Measurements from ENCODE around the gene ZCCHC10.
"Not testable (repeated sequence)": the region's sequence is repeated elsewhere in the genome, so short reads cannot be mapped to it uniquely, and the experiment has no call there.

Gene ZCCHC10

DNA sequence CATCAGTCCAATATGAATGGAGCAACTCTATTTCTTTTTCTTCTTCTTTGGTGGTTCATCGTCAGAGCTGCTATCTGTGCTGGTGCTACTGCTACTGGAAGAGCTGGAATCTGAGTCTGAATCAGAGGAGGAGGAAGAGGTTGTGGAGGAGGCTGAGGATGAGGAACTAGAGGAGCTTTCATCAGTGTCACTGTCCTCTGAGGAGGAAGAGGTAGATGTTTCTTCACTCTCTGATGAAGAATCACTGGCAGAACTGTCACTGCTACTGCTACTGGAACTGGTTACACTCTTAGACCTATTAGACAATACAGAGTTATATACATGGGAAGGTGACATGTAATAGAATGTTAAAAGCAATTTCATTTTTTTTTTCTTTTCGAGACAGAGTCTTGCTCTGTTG, 27.8 kb downstream of the ZCCHC10 start:
- Histone ChIP-seq H3K79me2 (ENCODE audit: insufficient read depth, low read length) (no peaks in the 10 kb centered on the region), H3K27ac (ENCODE audit: low read depth, low read length, poor library complexity, severe bottlenecking) (no peak overlapping the region), H3K4me2 (ENCODE audit: low read length) (no peak overlapping the region), H4K20me1 (ENCODE audit: insufficient read depth, low read length) (no peaks in the 10 kb centered on the region), H3K9ac (ENCODE audit: low read length) (no peak overlapping the region), H3K4me1 (ENCODE audit: insufficient read depth, low read length, severe bottlenecking) (no peaks in the 10 kb centered on the region), H3F3A (ENCODE audit: insufficient read depth, low read length) (no peaks in the 10 kb centered on the region), H3K27me3 (ENCODE audit: insufficient read depth, low read length) (no peaks in the 10 kb centered on the region), H2AFZ (ENCODE audit: low read length) (no peak overlapping the region), H3K9me3 (ENCODE audit: low read length) (no peaks in the 10 kb centered on the region), H3K9me2 (ENCODE audit: low read depth, low read length) (no peaks in the 10 kb centered on the region), H3K4me3 (ENCODE audit: low read depth, low read length, poor library complexity, severe bottlenecking) (no peak overlapping the region), H3K36me3 (ENCODE audit: insufficient read depth, low read length) (peaks cover 27% of the 10 kb centered on the region)
- TF ChIP-seq EZH2 (IDR thresholded peaks at IDR 0.05; ENCODE audit: borderline replicate concordance, low read length), result no peak
- TF ChIP-seq, protein P1, sequence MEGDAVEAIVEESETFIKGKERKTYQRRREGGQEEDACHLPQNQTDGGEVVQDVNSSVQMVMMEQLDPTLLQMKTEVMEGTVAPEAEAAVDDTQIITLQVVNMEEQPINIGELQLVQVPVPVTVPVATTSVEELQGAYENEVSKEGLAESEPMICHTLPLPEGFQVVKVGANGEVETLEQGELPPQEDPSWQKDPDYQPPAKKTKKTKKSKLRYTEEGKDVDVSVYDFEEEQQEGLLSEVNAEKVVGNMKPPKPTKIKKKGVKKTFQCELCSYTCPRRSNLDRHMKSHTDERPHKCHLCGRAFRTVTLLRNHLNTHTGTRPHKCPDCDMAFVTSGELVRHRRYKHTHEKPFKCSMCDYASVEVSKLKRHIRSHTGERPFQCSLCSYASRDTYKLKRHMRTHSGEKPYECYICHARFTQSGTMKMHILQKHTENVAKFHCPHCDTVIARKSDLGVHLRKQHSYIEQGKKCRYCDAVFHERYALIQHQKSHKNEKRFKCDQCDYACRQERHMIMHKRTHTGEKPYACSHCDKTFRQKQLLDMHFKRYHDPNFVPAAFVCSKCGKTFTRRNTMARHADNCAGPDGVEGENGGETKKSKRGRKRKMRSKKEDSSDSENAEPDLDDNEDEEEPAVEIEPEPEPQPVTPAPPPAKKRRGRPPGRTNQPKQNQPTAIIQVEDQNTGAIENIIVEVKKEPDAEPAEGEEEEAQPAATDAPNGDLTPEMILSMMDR (IDR thresholded peaks at IDR 0.05; ENCODE audit: low read length), result no peak

DNA sequence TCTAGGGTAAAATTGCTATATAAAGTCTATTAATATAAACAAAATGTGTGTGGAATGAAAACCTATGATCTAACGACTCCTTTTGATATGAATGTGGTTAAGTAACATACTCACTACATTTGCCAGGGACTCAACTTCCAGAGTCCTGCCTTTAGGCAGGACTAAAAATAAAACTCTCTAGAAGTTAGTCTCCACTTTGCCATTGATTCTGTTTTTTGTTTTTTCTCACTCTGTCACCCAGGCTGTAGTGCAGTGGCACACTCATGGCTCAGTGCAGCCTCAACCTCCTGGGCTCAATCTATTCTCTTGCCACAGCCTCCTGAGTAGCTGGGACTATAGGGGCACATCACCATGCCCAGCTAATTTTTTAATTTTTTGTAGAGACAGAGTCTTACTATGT, 30.0 kb downstream of the ZCCHC10 start:
- H3K79me2 ChIP-seq (ENCODE audit: insufficient read depth, low read length), result no peaks in the 10 kb centered on the region

DNA sequence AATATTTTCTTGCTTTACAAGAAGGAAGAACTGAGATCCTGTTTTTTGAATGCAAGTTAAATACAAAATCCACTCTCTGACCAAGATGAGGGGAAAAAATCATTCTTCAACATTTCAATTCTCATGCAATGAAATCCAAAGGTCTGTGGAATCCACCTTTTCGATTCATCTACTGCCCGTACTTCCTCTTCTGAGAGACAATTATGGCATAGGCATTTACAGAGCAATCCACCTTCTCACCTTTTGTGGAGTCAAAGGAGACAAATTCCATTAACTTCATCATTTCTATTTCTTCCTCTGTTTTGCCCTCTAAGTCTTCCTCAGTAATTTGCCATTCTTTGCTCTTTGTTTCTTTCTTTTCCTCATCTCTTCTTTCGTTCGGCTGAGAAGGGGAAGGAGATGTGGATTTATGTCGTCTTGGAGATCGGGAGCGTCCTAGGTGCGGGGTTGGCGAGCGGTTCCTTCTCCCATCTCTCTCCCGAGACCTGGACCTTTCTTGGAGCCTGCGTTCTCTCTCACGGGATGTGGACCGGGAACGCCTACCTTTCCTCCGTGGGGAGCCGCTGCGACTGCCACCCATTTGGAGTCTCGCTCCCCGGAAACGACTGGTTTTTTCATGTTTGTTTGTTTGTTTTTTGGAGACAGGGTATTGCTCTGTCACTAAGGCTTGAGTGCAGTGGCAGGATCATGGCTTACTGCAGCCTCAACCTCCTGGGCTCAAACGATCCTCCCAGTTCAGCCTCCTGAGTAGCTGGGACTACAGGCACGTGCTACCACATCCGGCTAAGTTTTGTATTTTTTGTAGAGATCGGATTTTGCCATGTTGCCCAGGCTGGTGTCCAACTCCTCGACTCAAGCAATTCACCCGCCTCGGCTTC, 38.6 kb downstream of the ZCCHC10 start:
- no peaks in the 10 kb centered on the region for H3K9me2 ChIP-seq (ENCODE audit: low read depth, low read length)
- no peaks in the 10 kb centered on the region for H4K20me1 ChIP-seq (ENCODE audit: insufficient read depth, low read length)
- H3K27ac ChIP-seq (ENCODE audit: low read depth, low read length, poor library complexity, severe bottlenecking), result no peak overlapping the region
- no peak overlapping the region for H3K9ac ChIP-seq (ENCODE audit: low read length)
- H3K27me3 ChIP-seq (ENCODE audit: insufficient read depth, low read length), result no peaks in the 10 kb centered on the region
- no peaks in the 10 kb centered on the region for H3F3A ChIP-seq (ENCODE audit: insufficient read depth, low read length)
- no peaks in the 10 kb centered on the region for H3K4me1 ChIP-seq (ENCODE audit: insufficient read depth, low read length, severe bottlenecking)
- no peak overlapping the region for H2AFZ ChIP-seq (ENCODE audit: low read length)
- TF ChIP-seq EZH2 (IDR thresholded peaks at IDR 0.05; ENCODE audit: borderline replicate concordance, low read length), result no peak
- TF ChIP-seq, protein P1 (IDR thresholded peaks at IDR 0.05; ENCODE audit: low read length), result no peak
- H3K79me2 ChIP-seq (ENCODE audit: insufficient read depth, low read length), result no peaks in the 10 kb centered on the region
- H3K9me3 ChIP-seq (ENCODE audit: low read length), result no peaks in the 10 kb centered on the region
- H3K4me2 ChIP-seq (ENCODE audit: low read length), result no peak overlapping the region
- H3K36me3 ChIP-seq (ENCODE audit: insufficient read depth, low read length), result no peaks in the 10 kb centered on the region
- no peak overlapping the region for H3K4me3 ChIP-seq (ENCODE audit: low read depth, low read length, poor library complexity, severe bottlenecking)

More for the DNA sequence above, 30.0 kb downstream of the ZCCHC10 start:
- Histone ChIP-seq H3K9me2 (ENCODE audit: low read depth, low read length) (no peaks in the 10 kb centered on the region), H3K9me3 (ENCODE audit: low read length) (no peaks in the 10 kb centered on the region), H3K4me2 (ENCODE audit: low read length) (no peak overlapping the region), H3K36me3 (ENCODE audit: insufficient read depth, low read length) (peaks cover 17% of the 10 kb centered on the region; the same call in 1 of the 2 replicates), H3K4me3 (ENCODE audit: low read depth, low read length, poor library complexity, severe bottlenecking) (no peak overlapping the region), H3F3A (ENCODE audit: insufficient read depth, low read length) (no peaks in the 10 kb centered on the region), H3K9ac (ENCODE audit: low read length) (no peak overlapping the region), H4K20me1 (ENCODE audit: insufficient read depth, low read length) (no peaks in the 10 kb centered on the region), H3K27ac (ENCODE audit: low read depth, low read length, poor library complexity, severe bottlenecking) (no peak overlapping the region), H3K4me1 (ENCODE audit: insufficient read depth, low read length, severe bottlenecking) (no peaks in the 10 kb centered on the region), H3K27me3 (ENCODE audit: insufficient read depth, low read length) (no peaks in the 10 kb centered on the region), H2AFZ (ENCODE audit: low read length) (no peak overlapping the region)
- TF ChIP-seq, protein P1 (IDR thresholded peaks at IDR 0.05; ENCODE audit: low read length), result no peak
- TF ChIP-seq EZH2 (IDR thresholded peaks at IDR 0.05; ENCODE audit: borderline replicate concordance, low read length), result no peak

DNA sequence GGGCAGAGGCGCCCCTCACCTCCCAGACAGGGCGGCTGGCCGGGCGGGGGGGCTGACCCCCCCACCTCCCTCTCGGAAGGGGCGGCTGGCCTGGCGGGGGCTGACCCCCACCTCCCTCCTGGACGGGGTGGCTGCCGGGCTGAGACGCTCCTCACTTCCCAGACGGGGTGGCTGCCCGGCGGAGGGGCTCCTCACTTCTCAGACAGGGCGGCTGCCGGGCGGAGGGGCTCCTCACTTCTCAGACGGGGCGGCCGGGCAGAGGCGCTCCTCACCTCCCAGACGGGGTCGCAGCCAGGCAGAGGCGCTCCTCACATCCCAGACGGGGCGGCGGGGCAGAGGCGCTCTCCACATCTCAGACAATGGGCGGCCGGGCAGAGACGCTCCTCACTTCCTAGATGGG, 43.4 kb downstream of the ZCCHC10 start:
- not testable (repeated sequence) for H3K9ac ChIP-seq (ENCODE audit: low read length); H3K79me2 ChIP-seq (ENCODE audit: insufficient read depth, low read length); H3K27me3 ChIP-seq (ENCODE audit: insufficient read depth, low read length); H3K4me3 ChIP-seq (ENCODE audit: low read depth, low read length, poor library complexity, severe bottlenecking); H3F3A ChIP-seq (ENCODE audit: insufficient read depth, low read length); H3K4me1 ChIP-seq (ENCODE audit: insufficient read depth, low read length, severe bottlenecking); H3K9me2 ChIP-seq (ENCODE audit: low read depth, low read length); H3K4me2 ChIP-seq (ENCODE audit: low read length); H3K9me3 ChIP-seq (ENCODE audit: low read length); H3K36me3 ChIP-seq (ENCODE audit: insufficient read depth, low read length); H3K27ac ChIP-seq (ENCODE audit: low read depth, low read length, poor library complexity, severe bottlenecking); H4K20me1 ChIP-seq (ENCODE audit: insufficient read depth, low read length); H2AFZ ChIP-seq (ENCODE audit: low read length)

All from OCI-LY1 (cell line).